HG03103 (cell line): ENCODE measurements around the gene DDI1.

Experiments
- ATAC-seq: cut with Tn5 transposase; IDR thresholded peaks from one replicate; pipeline ENCODE4 v1.9.1; 2021; ENCODE audit warnings: low read depth; ENCODE audit not compliant: unreplicated experiment

The DDI1 gene

DNA sequence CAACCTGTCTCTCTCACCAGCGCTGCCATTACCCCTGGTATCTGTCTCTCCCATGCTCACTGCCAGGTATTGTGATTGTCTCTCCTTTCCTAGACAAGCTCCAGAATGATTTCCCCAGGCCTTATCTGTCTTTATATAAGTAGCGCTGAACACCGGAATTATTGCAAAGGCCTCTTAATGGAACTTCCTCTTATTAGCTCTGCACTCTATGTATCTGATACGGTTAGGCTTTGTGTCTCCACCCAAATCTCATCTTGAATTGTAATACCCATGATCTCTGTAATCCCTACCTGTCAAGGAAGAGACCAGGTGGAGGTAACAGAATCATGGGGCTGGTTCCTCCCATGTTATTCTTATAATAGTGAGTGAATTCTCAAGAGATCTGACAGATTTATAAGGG, 39.3 kb downstream of the DDI1 start:
- ATAC-seq: no peak

DNA sequence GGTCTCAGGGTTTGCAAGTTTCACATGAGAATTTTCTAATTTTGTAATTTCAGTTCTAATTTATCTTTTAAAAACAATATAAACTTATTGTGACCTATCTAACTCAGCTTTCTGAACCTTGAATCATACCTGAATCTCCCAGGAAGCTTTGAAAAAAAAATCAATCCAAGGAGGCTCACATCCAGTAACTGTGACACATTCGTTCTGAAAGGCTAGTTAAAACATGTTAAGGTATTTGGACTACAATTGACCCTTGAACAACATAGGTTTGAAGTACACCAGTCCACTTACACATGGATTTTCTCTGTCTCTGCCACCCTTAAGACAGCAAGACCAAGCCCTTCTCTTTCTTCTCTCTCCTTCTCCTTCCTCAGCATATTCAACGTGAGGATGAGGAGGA, 40.0 kb downstream of the DDI1 start:
- no peak for ATAC-seq

DNA sequence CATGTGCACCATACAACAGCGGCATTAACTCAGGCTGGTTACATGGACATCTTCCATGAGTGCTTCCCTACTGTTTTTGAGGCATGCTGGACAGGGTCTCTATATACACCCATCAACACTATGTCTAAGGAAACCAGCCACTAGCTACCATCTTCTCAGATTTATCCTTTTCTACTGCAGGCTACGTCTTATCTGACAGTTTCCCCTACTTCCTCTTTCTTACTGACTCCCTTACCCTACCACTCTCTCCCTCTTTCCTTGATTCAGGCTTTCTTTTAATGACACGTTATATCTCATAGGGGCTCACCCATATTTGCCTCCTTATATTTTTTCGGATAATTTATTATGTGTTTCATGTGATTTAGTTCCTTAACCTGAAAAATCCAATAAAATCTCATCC, 41.8 kb downstream of the DDI1 start:
- no peak for ATAC-seq

DNA sequence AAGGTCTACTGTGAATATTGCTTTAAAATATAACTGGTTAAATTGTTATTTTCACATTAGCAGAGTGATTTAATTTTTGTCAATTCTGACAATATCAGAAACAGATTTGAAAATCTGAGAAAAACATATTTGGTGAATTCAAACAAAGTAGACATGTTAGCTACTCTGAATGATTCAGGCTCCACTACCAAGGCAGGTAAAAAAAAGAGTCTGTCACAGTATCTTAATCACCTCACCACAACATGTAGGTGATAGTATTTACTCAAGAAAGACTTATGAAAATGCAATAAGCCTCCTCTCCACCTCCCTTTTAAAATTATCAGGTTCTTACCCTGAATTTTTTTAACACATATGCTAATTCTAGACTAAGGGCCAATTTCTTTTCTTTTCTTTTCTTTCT, 42.6 kb downstream of the DDI1 start:
- no peak for ATAC-seq

DNA sequence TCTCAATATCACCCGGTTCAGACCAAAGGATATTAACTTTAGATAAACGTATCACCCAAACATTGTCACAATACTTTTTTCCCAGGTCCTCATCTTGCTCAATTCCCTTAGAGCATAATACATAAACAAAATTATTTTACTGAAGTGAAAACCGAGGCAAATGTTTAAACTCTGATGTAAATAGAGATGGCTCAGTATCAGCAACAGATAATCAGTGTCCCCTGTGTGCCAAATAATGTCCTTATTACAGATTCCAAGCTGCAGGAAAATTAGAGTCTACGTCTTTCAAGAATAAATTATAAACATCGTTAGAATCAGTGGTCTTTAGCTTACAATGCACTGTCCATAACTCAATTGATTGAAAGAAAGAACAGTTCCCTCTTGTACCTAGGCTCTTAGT, 50.2 kb downstream of the DDI1 start:
- ATAC-seq: no peak
